AG08396 (cell line): Measurements from ENCODE around the gene TOP1.

Source experiments
- DNase-seq: peaks from one replicate; pipeline ENCODE4 v3.0.0; 2012; ENCODE audit warnings: low spot score, mixed read lengths

The TOP1 gene

GRCh38 chr20:41145821-41146620, 117.4 kb downstream of the TOP1 start:
- no peak for DNase-seq

GRCh38 chr20:41147767-41148191, 119.2 kb downstream of the TOP1 start:
- DNase-seq = no peak

GRCh38 chr20:41148942-41149341, 120.3 kb downstream of the TOP1 start:
- no peak for DNase-seq

GRCh38 chr20:41150664-41151063, 122.0 kb downstream of the TOP1 start:
- no peak for DNase-seq

- no peak for DNase-seq
Observed at GRCh38 chr20:41151134-41151869, 122.7 kb downstream of the TOP1 start.

GRCh38 chr20:41152108-41152757, 123.6 kb downstream of the TOP1 start:
- no peak for DNase-seq

GRCh38 chr20:41154436-41155176, 126.0 kb downstream of the TOP1 start:
- no peak for DNase-seq

- DNase-seq = no peak
Observed at GRCh38 chr20:41155261-41155660, 126.6 kb downstream of the TOP1 start.

- no peak for DNase-seq
Observed at GRCh38 chr20:41158082-41158625, 129.5 kb downstream of the TOP1 start.

- DNase-seq = no peak
Observed at GRCh38 chr20:41159547-41159946, 130.9 kb downstream of the TOP1 start.

GRCh38 chr20:41160686-41161085, 132.1 kb downstream of the TOP1 start:
- no peak for DNase-seq

GRCh38 chr20:41161886-41162285, 133.3 kb downstream of the TOP1 start:
- DNase-seq = no peak

- no peak for DNase-seq
Observed at GRCh38 chr20:41162396-41162795, 133.8 kb downstream of the TOP1 start.

- no peak for DNase-seq
Observed at GRCh38 chr20:41163821-41164220, 135.2 kb downstream of the TOP1 start.

- DNase-seq = no peak
Observed at GRCh38 chr20:41165001-41165882, 136.6 kb downstream of the TOP1 start.

- no peak for DNase-seq
Observed at GRCh38 chr20:41166201-41167117, 137.8 kb downstream of the TOP1 start.

GRCh38 chr20:41167118-41167470, 138.5 kb downstream of the TOP1 start:
- DNase-seq = no peak

- no peak for DNase-seq
Observed at GRCh38 chr20:41167481-41168253, 139.0 kb downstream of the TOP1 start.
